MCF 10A (cell line): ENCODE results near the gene FAM3A. TPM values are rescaled to one million over a fixed set of nuclear protein-coding genes. Genes with fewer than 3 reads are reported as not detected.

Experiments
- BruUV-seq: library from RNA; stranded (reverse); fragments of 400-500 nt; replicated peaks from 2 replicates; lab custom pipeline; 2021; lab: Mats Ljungman, UMichigan
- CTCF ChIA-PET: fragments of 300-600 bp; sonication (Branson Sonifier 250); formaldehyde crosslinking; extraction: SDS; loops from one replicate; lab custom pipeline; 2021; ENCODE audit warnings: antibody characterized with exemption, inconsistent platforms; lab: Yijun Ruan, JAX
- POLR2A ChIA-PET: fragments of 300-600, 350-650 bp; sonication (Branson Sonifier 250); formaldehyde crosslinking; extraction: SDS; loops from one replicate; lab custom pipeline; 2020; ENCODE audit warnings: antibody characterized with exemption, inconsistent platforms; lab: Yijun Ruan, JAX
- DNase-seq: peaks from one replicate; pipeline ENCODE4 v3.0.0-alpha.2; 2018; ENCODE audit not compliant: unreplicated experiment
- H3K27ac Mint-ChIP-seq: one replicate; pipeline ENCODE4 v1.8.0; 2022; ENCODE audit warnings: mild to moderate bottlenecking, low read depth, mixed read lengths; ENCODE audit not compliant: unreplicated experiment
- H3K27me3 Mint-ChIP-seq: one replicate; pipeline ENCODE4 v1.8.0; 2022; ENCODE audit warnings: mixed read lengths; ENCODE audit not compliant: insufficient read depth, unreplicated experiment
- H3K36me3 Mint-ChIP-seq: one replicate; pipeline ENCODE4 v1.8.0; 2022; ENCODE audit warnings: mild to moderate bottlenecking, moderate library complexity, mixed read lengths; ENCODE audit not compliant: insufficient read depth, unreplicated experiment
- H3K4me1 Mint-ChIP-seq: one replicate; pipeline ENCODE4 v1.8.0; 2022; ENCODE audit warnings: mixed read lengths; ENCODE audit not compliant: insufficient read depth, unreplicated experiment
- H3K4me3 Mint-ChIP-seq: one replicate; pipeline ENCODE4 v1.8.0; 2022; ENCODE audit warnings: mild to moderate bottlenecking, moderate library complexity, mixed read lengths; ENCODE audit not compliant: unreplicated experiment
- H3K9me3 Mint-ChIP-seq: one replicate; pipeline ENCODE4 v1.8.0; 2022; ENCODE audit warnings: mixed read lengths; ENCODE audit not compliant: unreplicated experiment
- intact Hi-C: fragments of 100-400 bp; cut with micrococcal nuclease; formaldehyde crosslinking; loops from 2 replicates; pipeline ENCODE4 v1.14.1; 2022
- total RNA-seq: library from RNA; stranded (reverse); gene quantifications from 2 replicates; pipeline ENCODE4 v1.2.3, GENCODE V29; 2022
- TF ChIP-seq, protein P1 (sequence below): fragments of 200-600 bp; IDR thresholded peaks from one replicate; pipeline ENCODE4 v1.8.0; 2022; ENCODE audit warnings: antibody characterized with exemption, mild to moderate bottlenecking; ENCODE audit not compliant: unreplicated experiment

Gene FAM3A
- total RNA-seq, 1 experiment from 2014 or later: 40.9 TPM

DNA sequence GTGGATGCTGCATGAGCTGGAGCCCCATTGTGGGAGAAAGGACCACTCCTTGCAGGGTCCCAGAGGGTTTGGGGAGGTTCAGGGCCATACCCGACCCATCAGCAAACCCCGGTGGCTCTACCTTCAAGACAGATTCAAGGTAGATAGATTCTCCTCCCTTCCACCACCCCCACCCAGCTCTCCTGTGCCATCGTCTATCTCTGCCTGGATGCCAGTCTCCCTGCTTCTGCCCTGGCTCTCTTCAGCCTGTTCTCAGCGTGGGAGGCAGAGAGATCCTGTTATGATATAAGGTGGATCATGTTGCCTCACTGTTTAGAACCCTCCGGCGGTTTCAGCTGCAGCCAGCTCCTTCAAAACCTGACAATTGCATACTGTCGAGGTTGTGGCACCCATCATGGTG, 42.3 kb downstream of the FAM3A start:
- intact Hi-C loops: no loop called here
- no TSS peak for BruUV-seq
- no peaks in the 10 kb centered on the region for H3K4me1 Mint-ChIP-seq
- no peaks in the 10 kb centered on the region for H3K9me3 Mint-ChIP-seq
- TF ChIP-seq, protein P1, sequence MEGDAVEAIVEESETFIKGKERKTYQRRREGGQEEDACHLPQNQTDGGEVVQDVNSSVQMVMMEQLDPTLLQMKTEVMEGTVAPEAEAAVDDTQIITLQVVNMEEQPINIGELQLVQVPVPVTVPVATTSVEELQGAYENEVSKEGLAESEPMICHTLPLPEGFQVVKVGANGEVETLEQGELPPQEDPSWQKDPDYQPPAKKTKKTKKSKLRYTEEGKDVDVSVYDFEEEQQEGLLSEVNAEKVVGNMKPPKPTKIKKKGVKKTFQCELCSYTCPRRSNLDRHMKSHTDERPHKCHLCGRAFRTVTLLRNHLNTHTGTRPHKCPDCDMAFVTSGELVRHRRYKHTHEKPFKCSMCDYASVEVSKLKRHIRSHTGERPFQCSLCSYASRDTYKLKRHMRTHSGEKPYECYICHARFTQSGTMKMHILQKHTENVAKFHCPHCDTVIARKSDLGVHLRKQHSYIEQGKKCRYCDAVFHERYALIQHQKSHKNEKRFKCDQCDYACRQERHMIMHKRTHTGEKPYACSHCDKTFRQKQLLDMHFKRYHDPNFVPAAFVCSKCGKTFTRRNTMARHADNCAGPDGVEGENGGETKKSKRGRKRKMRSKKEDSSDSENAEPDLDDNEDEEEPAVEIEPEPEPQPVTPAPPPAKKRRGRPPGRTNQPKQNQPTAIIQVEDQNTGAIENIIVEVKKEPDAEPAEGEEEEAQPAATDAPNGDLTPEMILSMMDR: no peak
- peaks cover 13% of the 10 kb centered on the region for H3K27me3 Mint-ChIP-seq
- POLR2A ChIA-PET: no interaction called here
- no peak overlapping the region for H3K27ac Mint-ChIP-seq
- H3K36me3 Mint-ChIP-seq: peaks cover 29% of the 10 kb centered on the region
- H3K4me3 Mint-ChIP-seq: no peak overlapping the region
- DNase-seq: no peak
- CTCF ChIA-PET: interaction anchor here (1.1 kb wide), 1 partner anchor 12 kb away, joined by 4 read pairs; the partner anchor contains the start of gene UBL4A

DNA sequence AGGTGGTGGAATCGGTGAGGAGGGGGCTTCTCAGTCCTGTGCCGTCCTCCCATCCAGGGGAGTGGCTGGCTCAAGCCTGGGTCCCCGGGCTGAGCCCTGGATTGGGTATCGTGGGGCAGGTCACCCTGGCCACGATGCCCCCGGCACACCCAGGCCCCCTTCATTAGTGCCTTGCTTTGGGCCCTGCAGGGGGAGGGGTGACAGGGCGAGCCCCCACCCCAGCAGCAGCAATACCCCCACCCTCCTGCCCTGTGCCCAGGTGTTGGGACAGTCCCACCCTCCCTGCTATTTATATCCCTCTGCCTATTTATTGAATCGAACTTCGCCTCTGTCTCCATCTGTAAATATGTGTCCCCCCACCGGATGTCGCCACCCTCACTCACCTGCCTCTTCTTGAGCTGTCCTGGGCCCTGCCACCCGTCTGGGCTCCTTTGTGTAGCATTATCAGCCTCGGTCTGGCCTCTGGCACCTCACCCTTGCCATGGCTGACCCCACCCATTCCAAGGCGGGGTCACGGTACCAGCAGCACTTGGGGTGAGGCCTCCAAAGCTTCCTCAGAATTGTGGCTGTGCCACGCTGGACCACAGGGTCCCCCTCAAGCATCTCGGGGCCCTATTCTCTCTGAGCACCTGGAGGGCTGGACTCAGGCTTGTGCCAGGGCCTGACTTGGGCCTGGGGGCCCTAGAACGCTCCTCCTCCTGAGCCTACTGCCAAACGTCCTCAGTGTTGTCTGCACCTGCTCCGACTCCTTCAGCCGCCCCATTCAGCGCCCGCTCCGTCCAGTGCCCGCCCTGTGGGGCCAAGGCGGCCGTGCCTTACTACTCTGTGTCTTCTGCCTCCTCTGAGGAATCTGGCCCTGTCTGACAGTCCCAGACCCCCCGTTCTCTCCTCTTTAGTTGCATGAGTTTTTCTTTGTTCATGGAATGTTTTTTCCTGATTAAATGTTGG, 43.1 kb downstream of the FAM3A start:
- no peak overlapping the region for H3K27ac Mint-ChIP-seq
- H3K27me3 Mint-ChIP-seq: peaks cover 13% of the 10 kb centered on the region
- ChIA-PET CTCF (interaction anchor here (0.8 to 1.1 kb wide), 2 partner anchors 13 to 116 kb away, joined by 3 to 4 read pairs; partner anchors contain the start of gene UBL4A), POLR2A (no interaction called here)
- no peak for DNase-seq
- H3K36me3 Mint-ChIP-seq: peaks cover 29% of the 10 kb centered on the region
- no peaks in the 10 kb centered on the region for H3K4me1 Mint-ChIP-seq
- no TSS peak for BruUV-seq
- no peak overlapping the region for H3K4me3 Mint-ChIP-seq
- intact Hi-C loops: no loop called here
- no peaks in the 10 kb centered on the region for H3K9me3 Mint-ChIP-seq
- TF ChIP-seq, protein P1: no peak

DNA sequence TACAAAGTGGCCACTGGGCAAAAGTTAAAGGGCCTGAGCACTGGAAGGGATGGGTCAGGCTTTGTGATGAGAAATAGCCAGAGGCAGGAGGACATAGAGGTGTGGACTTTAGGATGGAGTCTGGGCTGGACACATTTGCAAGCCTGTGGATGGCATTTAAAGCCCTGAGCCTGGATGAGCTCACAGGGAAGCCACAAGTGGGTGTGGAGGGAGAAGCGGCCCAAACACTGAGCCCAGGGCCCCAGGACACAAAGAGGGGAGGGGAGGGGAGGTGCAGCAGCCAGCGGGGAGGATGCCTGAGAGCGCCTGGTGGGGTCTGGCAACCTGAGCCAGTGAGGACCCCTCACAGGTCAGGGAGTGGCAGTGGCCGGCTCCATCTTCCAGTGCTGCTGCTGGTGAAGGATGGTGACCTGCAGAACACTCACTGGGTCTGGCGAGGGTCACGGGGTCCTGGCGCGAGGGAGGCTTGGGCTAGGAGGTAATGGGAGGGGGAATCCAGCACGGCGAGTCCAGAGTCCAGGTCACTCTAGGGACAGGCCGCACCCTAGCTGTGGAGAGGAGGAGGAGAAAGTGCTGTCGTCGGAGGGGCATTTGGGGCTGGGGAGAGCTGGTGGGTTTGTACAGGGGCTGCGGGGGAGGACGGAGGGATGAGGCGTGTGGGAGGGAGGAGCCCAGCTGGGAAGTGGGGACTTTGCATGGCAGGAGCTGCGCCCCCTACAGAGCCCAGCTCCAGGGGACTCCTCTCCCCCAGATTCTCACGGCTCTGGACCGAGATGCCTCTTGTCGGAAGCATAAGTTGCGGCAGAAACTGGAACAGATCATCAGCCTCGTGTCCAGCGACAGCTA, 44.0 kb downstream of the FAM3A start:
- BruUV-seq: no TSS peak
- ChIA-PET POLR2A (no interaction called here), CTCF (interaction anchor here (0.8 kb wide), 1 partner anchor 115 kb away, joined by 3 read pairs; no protein-coding TSS in a partner anchor)
- no peak for DNase-seq
- intact Hi-C loops: no loop called here
- no peak overlapping the region for H3K4me3 Mint-ChIP-seq
- no peaks in the 10 kb centered on the region for H3K9me3 Mint-ChIP-seq
- no peaks in the 10 kb centered on the region for H3K4me1 Mint-ChIP-seq
- no peak overlapping the region for H3K27ac Mint-ChIP-seq
- peaks cover 13% of the 10 kb centered on the region for H3K27me3 Mint-ChIP-seq
- TF ChIP-seq, protein P1: no peak
- peaks cover 35% of the 10 kb centered on the region for H3K36me3 Mint-ChIP-seq
